K562 (cell line): ENCODE measurements around the gene HTT-AS. TPM values are rescaled to one million over a fixed set of nuclear protein-coding genes. Genes with fewer than 3 reads are reported as not detected.

Experiments
- ARHGAP35 ChIP-seq: fragments of 450-650 bp; IDR thresholded peaks from 2 replicates; pipeline ENCODE4 v1.6.1; 2018; ENCODE audit not compliant: partially characterized antibody
- CEBPB ChIP-seq: fragments of 450-650 bp; IDR thresholded peaks from 2 replicates; pipeline ENCODE4 v1.6.1; 2016; ENCODE audit warnings: missing genetic modification characterization, missing compliant biosample characterization
- COPS2 ChIP-seq: fragments of 450-650 bp; conservative IDR thresholded peaks from 2 replicates; pipeline ENCODE4 v1.6.1; 2016; ENCODE audit warnings: mild to moderate bottlenecking, moderate library complexity
- MED1 ChIP-seq: sonication (generic); formaldehyde crosslinking; IDR thresholded peaks from 2 replicates; pipeline ENCODE4 v1.8.1; 2023; ENCODE audit warnings: missing genetic modification reagents, borderline replicate concordance
- MTA2 ChIP-seq: fragments of 450-650 bp; IDR thresholded peaks from 2 replicates; pipeline ENCODE4 v1.6.1; 2016; ENCODE audit warnings: low read depth
- NFE2 ChIP-seq: IDR thresholded peaks from 2 replicates; pipeline ENCODE4 v1.6.1; 2014; ENCODE audit warnings: antibody characterized with exemption, low read depth
- NFE2L1 ChIP-seq: fragments of 450-650 bp; IDR thresholded peaks from 2 replicates; pipeline ENCODE4 v1.6.1; 2016; ENCODE audit warnings: missing genetic modification characterization, low read depth, mild to moderate bottlenecking, missing compliant biosample characterization, moderate library complexity, borderline replicate concordance
- NR1H2 ChIP-seq: sonication (generic); formaldehyde crosslinking; IDR thresholded peaks from 2 replicates; pipeline ENCODE4 v1.4.0; 2020; ENCODE audit warnings: mild to moderate bottlenecking, missing genetic modification reagents
- PRPF4 ChIP-seq: fragments of 200-400 bp; formaldehyde crosslinking; IDR thresholded peaks from one replicate; pipeline ENCODE4 v1.6.1; 2017; ENCODE audit warnings: low read length, low read depth, mild to moderate bottlenecking; ENCODE audit not compliant: insufficient read depth, poor library complexity, severe bottlenecking
- RBM34 ChIP-seq: fragments of 200-400 bp; formaldehyde crosslinking; IDR thresholded peaks from 2 replicates; pipeline ENCODE4 v1.6.1; 2018; ENCODE audit warnings: low read length, borderline replicate concordance; ENCODE audit not compliant: insufficient read depth
- SPI1 ChIP-seq: IDR thresholded peaks from 2 replicates; pipeline ENCODE4 v1.6.1; 2011; ENCODE audit warnings: low read depth, low read length, control low read depth, borderline replicate concordance
- TCFL5 ChIP-seq: fragments of 250-450 bp; sonication (Bioruptor Pico); conservative IDR thresholded peaks from 2 replicates; pipeline ENCODE4 v1.6.1; 2021; ENCODE audit warnings: mild to moderate bottlenecking, moderate library complexity, matching md5 sums
- TOE1 ChIP-seq, 2 experiments: fragments of 450-650 bp in 1 of 2; sonication (generic) in 1 of 2; formaldehyde crosslinking in 1 of 2; IDR thresholded peaks; 2 replicates each; pipeline versions ENCODE4 v1.7.1 to v1.8.0; 2016 to 2022; ENCODE audit warnings: borderline replicate concordance in 2 of 2, mild to moderate bottlenecking in 2 of 2, antibody characterized with exemption in 1 of 2, inconsistent platforms in 1 of 2, low read depth in 1 of 2, missing genetic modification reagents in 1 of 2, moderate library complexity in 1 of 2
- TRIM24 ChIP-seq, 2 experiments: fragments of 450-650 bp; IDR thresholded peaks; 2 replicates each; pipeline ENCODE4 v1.6.1; 2016
- ZEB2 ChIP-seq: fragments of 450-650 bp; IDR thresholded peaks from 2 replicates; pipeline ENCODE4 v1.6.1; 2016
- ZFP36 ChIP-seq: fragments of 150-350 bp; IDR thresholded peaks from 2 replicates; pipeline ENCODE4 v1.6.1; 2018; ENCODE audit warnings: low read length, low read depth; ENCODE audit not compliant: partially characterized antibody
- ZKSCAN1 ChIP-seq: fragments of 150-350 bp; IDR thresholded peaks from 2 replicates; pipeline ENCODE4 v1.6.1; 2016; ENCODE audit warnings: low read depth, low read length
- ZNF165 ChIP-seq: fragments of 250-450 bp; sonication (Bioruptor Pico); IDR thresholded peaks from 2 replicates; pipeline ENCODE4 v1.4.0; 2020; ENCODE audit warnings: borderline replicate concordance
- ZNF23 ChIP-seq: fragments of 250-450 bp; sonication (Bioruptor Pico); IDR thresholded peaks from 2 replicates; pipeline ENCODE4 v1.4.0; 2020; ENCODE audit warnings: mild to moderate bottlenecking
- ZNF24 ChIP-seq: fragments of 450-650 bp; IDR thresholded peaks from 2 replicates; pipeline ENCODE4 v1.6.1; 2016
- ZNF583 ChIP-seq: fragments of 250-450 bp; sonication (Bioruptor Pico); IDR thresholded peaks from 2 replicates; pipeline ENCODE4 v1.4.0; 2020
- ZNF584 ChIP-seq: fragments of 200-800 bp; sonication (Bioruptor generic); IDR thresholded peaks from 2 replicates; pipeline ENCODE4 v1.6.1; 2016; ENCODE audit warnings: low read depth, mild to moderate bottlenecking, missing genetic modification characterization, missing compliant biosample characterization
- ZNF699 ChIP-seq: fragments of 250-450 bp; sonication (Bioruptor Pico); IDR thresholded peaks from 2 replicates; pipeline ENCODE4 v1.8.0; 2021; ENCODE audit warnings: mild to moderate bottlenecking, moderate library complexity; ENCODE audit not compliant: insufficient replicate concordance
- polyA plus RNA-seq, 8 experiments: library from polyadenylated mRNA; depleted of rRNA in 4 of 8; stranded (reverse) in 5 of 8; unstranded in 3 of 8; fragments of >200 nt; fragmentation: Nextera tagmentation in 2 of 8; fragmentation: Illumina TruSeq in 1 of 8; extraction: Ambion mirVana in 2 of 8; extraction: Trizol in 1 of 8; gene quantifications; 2 replicates each; pipeline versions ENCODE4 v1.2.1 to v1.2.3, GENCODE V29; 2011 to 2014; ENCODE audit warnings: inconsistent platforms in 1 of 8, missing spikeins in 1 of 8
- total RNA-seq, 7 experiments: library from RNA; depleted of rRNA in 6 of 7; stranded (reverse); fragments of >200 nt in 6 of 7; fragmentation: Illumina TruSeq in 2 of 7; extraction: Trizol in 2 of 7; gene quantifications; 2 replicates each; pipeline versions ENCODE4 v1.2.1 to v1.2.3, GENCODE V29; 2011 to 2021; ENCODE audit warnings: low replicate concordance in 1 of 7
- TF ChIP-seq, protein P1 (sequence below): sonication (generic); formaldehyde crosslinking; IDR thresholded peaks from 2 replicates; pipeline ENCODE4 v1.8.1; 2023; ENCODE audit warnings: mild to moderate bottlenecking, missing genetic modification reagents
- TF ChIP-seq, protein P2 (sequence below): fragments of 450-650 bp; IDR thresholded peaks from 2 replicates; pipeline ENCODE4 v1.6.1; 2016
- TF ChIP-seq, protein P3 (sequence below): fragments of 450-650 bp; IDR thresholded peaks from 2 replicates; pipeline ENCODE4 v1.6.1; 2017; ENCODE audit warnings: antibody characterized with exemption

The HTT-AS gene
- total and polyA plus RNA-seq, 9 of the 15 experiments (the other 6 are each of a cell fraction or from before 2014, with no cell fraction given), result not detected

DNA sequence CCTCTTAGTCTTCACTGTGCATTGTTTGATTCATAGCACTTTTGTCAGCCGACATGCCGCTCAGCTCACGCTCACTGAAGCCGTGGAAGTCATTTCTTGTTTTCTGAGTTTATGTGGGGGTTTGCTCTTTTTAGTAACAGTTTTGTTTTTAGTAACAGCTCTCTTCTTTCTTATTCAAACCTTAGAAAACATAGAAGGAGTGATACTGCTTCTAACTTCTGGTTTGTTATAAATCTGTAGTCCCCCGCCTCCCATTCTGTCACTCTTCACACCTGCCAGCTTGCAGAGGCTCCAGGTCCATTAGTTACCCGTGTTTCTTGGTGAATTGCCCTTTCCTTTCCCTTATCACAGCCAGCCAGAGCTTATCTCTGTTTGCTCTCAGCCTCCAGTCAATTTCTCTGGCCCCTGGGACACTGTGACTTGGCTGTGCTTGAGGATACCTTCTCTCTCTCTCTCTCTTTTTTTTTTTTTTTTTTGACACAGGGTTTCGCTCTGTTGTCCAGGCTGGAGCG, 60.4 kb downstream of the HTT-AS start (continued):
- no peak for TF ChIP-seq NR1H2
- TF ChIP-seq RBM34, result no peak
- TF ChIP-seq NFE2L1 (tag), result no peak
- no peak for TF ChIP-seq ZNF165 (CRISPR knock-in tag)
- no peak for TF ChIP-seq ARHGAP35
- TF ChIP-seq ZNF583 (CRISPR knock-in tag), result no peak
- no peak for TF ChIP-seq TCFL5 (CRISPR knock-in tag)
- TF ChIP-seq, protein P1, sequence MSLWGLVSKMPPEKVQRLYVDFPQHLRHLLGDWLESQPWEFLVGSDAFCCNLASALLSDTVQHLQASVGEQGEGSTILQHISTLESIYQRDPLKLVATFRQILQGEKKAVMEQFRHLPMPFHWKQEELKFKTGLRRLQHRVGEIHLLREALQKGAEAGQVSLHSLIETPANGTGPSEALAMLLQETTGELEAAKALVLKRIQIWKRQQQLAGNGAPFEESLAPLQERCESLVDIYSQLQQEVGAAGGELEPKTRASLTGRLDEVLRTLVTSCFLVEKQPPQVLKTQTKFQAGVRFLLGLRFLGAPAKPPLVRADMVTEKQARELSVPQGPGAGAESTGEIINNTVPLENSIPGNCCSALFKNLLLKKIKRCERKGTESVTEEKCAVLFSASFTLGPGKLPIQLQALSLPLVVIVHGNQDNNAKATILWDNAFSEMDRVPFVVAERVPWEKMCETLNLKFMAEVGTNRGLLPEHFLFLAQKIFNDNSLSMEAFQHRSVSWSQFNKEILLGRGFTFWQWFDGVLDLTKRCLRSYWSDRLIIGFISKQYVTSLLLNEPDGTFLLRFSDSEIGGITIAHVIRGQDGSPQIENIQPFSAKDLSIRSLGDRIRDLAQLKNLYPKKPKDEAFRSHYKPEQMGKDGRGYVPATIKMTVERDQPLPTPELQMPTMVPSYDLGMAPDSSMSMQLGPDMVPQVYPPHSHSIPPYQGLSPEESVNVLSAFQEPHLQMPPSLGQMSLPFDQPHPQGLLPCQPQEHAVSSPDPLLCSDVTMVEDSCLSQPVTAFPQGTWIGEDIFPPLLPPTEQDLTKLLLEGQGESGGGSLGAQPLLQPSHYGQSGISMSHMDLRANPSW, result no peak
- no peak for TF ChIP-seq ZKSCAN1
- no peak for TF ChIP-seq SPI1
- TF ChIP-seq TOE1 (IDR thresholded peaks at IDR 0.05; ENCODE audit: borderline replicate concordance), result no peak
- TF ChIP-seq TOE1 (CRISPR knock-in tag; IDR thresholded peaks at IDR 0.05; ENCODE audit: borderline replicate concordance, low read depth), result no peak
- TF ChIP-seq PRPF4, result no peak
- TF ChIP-seq, protein P2, sequence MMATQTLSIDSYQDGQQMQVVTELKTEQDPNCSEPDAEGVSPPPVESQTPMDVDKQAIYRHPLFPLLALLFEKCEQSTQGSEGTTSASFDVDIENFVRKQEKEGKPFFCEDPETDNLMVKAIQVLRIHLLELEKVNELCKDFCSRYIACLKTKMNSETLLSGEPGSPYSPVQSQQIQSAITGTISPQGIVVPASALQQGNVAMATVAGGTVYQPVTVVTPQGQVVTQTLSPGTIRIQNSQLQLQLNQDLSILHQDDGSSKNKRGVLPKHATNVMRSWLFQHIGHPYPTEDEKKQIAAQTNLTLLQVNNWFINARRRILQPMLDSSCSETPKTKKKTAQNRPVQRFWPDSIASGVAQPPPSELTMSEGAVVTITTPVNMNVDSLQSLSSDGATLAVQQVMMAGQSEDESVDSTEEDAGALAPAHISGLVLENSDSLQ, result peak; percentile 59
- TF ChIP-seq, protein P3, sequence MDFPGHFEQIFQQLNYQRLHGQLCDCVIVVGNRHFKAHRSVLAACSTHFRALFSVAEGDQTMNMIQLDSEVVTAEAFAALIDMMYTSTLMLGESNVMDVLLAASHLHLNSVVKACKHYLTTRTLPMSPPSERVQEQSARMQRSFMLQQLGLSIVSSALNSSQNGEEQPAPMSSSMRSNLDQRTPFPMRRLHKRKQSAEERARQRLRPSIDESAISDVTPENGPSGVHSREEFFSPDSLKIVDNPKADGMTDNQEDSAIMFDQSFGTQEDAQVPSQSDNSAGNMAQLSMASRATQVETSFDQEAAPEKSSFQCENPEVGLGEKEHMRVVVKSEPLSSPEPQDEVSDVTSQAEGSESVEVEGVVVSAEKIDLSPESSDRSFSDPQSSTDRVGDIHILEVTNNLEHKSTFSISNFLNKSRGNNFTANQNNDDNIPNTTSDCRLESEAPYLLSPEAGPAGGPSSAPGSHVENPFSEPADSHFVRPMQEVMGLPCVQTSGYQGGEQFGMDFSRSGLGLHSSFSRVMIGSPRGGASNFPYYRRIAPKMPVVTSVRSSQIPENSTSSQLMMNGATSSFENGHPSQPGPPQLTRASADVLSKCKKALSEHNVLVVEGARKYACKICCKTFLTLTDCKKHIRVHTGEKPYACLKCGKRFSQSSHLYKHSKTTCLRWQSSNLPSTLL, result no peak
- no peak for TF ChIP-seq ZEB2
- TF ChIP-seq ZFP36, result no peak
- no peak for TF ChIP-seq ZNF584
- no peak for TF ChIP-seq MED1 (CRISPR knock-in tag)
- no peak for TF ChIP-seq NFE2
- TF ChIP-seq ZNF24, result no peak
- TF ChIP-seq TRIM24 (IDR thresholded peaks at IDR 0.05), result peak in 1 of 2 experiments; percentile 13; a peak in 1 of 4 replicates
- peak; percentile 62 for TF ChIP-seq MTA2
- TF ChIP-seq ZNF699 (CRISPR knock-in tag), result no peak
- no peak for TF ChIP-seq CEBPB
- TF ChIP-seq ZNF23 (CRISPR knock-in tag), result no peak
- TF ChIP-seq COPS2, result no peak
